Small intestine (tissue), 4 donors: ENCODE data around the gene RANBP3. TPM values are rescaled to one million over a fixed set of nuclear protein-coding genes. Genes with fewer than 3 reads are reported as not detected.

Experiments used
- polyA plus RNA-seq, 4 donors: library from polyadenylated mRNA; stranded (reverse) in 3 of 4; unstranded in 1 of 4; fragments of 200-250 nt in 3 of 4; fragments of 120-200 nt in 1 of 4; gene quantifications; one replicate each; pipeline versions ENCODE4 v1.2.1 to v1.2.3, GENCODE V29; 2013
- donor health status: healthy with polysubstance abuse.
- donor health status: Bipolar disorder and iron deficiency.
- donor health status: healthy.

The RANBP3 gene
- polyA plus RNA-seq, 4 donors: 23.0 to 52.5 (median 38.3) TPM

Other genes starting within 250 kb of the RANBP3 start
- 1 to 10 TPM; 5.1 to 9.7 (median 9.2) TPM for gene PRR22, start 193.4 kb downstream of the RANBP3 start, polyA plus RNA-seq
- gene DUS3L, start 187.0 kb downstream of the RANBP3 start, polyA plus RNA-seq: 10 to 100 TPM; 31.8 to 43.8 (median 41.9) TPM
- gene NRTN, start 173.1 kb downstream of the RANBP3 start, polyA plus RNA-seq: 1 to 10 TPM in 3 of 4 donors, not detected in 1; 1.1 to 3.0 (median 2.9) TPM
- gene FUT6, start 138.4 kb downstream of the RANBP3 start, polyA plus RNA-seq: 10 to 100 TPM in 3 of 4 donors, 1 to 10 TPM in 1; 1.2 to 34.6 (median 23.2) TPM
- 100 to 1,000 TPM in 1 of 4 donors, 10 to 100 TPM in 2, under 1 TPM in 1; 0.72 to 114 (median 48.6) TPM for gene FUT3, start 126.7 kb downstream of the RANBP3 start, polyA plus RNA-seq
- gene FUT5, start 107.6 kb downstream of the RANBP3 start, polyA plus RNA-seq: not detected
- 100 to 1,000 TPM; 187 to 576 (median 476) TPM for gene NDUFA11, start 74.3 kb downstream of the RANBP3 start, polyA plus RNA-seq
- 1 to 10 TPM; 1.1 to 8.8 (median 2.7) TPM for gene VMAC, start 73.3 kb downstream of the RANBP3 start, polyA plus RNA-seq
- 10 to 100 TPM in 3 of 4 donors, 1 to 10 TPM in 1; 8.7 to 22.7 (median 15.4) TPM for gene CAPS, start 63.9 kb downstream of the RANBP3 start, polyA plus RNA-seq
- 1 to 10 TPM; 1.1 to 9.1 (median 2.3) TPM for gene RFX2, start 132.4 kb upstream of the RANBP3 start, polyA plus RNA-seq
- under 1 TPM in 2 of 4 donors, not detected in 2; 0.27 to 0.83 TPM for gene ACSBG2, start 157.5 kb upstream of the RANBP3 start, polyA plus RNA-seq